Measurements from ENCODE around the gene EHD4.

EHD4 gene

DNA sequence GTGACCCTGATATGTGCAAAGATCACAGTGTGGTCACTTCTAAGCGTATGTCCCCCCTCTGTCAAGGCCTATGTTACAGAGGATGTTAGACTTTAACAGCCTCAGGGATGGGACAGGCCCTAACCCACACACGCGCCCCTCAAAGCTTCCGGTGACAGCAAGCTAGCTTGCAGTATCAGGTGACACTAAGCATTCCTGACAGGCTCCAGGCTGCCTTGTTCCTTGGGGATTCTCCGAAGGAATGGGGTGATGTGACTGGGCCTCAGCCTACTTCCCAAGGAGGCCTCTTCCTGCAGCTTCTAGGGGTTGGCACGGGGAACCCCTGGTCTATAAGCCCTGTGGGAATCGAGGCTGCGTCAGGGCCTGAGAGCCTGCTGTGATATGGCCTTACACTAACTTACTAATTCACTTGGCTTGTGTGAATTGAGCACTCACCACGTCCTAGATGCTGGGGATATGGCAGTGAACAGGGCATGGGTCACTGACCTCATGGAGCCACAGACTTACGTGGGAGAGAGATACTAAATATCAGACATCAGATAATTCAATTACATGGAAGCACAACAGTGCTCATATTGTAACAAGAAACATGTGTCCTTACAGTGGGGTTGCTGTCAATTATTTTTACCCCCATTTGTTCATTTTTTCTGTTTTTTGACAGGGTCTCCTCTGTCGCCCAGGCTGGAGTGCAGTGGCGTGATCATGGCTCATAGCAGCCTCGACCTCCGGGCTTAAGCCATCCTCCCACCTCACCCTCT, 67.1 kb downstream of the EHD4 start:
- TF ChIP-seq, protein P1, sequence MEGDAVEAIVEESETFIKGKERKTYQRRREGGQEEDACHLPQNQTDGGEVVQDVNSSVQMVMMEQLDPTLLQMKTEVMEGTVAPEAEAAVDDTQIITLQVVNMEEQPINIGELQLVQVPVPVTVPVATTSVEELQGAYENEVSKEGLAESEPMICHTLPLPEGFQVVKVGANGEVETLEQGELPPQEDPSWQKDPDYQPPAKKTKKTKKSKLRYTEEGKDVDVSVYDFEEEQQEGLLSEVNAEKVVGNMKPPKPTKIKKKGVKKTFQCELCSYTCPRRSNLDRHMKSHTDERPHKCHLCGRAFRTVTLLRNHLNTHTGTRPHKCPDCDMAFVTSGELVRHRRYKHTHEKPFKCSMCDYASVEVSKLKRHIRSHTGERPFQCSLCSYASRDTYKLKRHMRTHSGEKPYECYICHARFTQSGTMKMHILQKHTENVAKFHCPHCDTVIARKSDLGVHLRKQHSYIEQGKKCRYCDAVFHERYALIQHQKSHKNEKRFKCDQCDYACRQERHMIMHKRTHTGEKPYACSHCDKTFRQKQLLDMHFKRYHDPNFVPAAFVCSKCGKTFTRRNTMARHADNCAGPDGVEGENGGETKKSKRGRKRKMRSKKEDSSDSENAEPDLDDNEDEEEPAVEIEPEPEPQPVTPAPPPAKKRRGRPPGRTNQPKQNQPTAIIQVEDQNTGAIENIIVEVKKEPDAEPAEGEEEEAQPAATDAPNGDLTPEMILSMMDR (IDR thresholded peaks at IDR 0.05): no peak
- Histone ChIP-seq H3K4me1 (no peaks in the 10 kb centered on the region), H3K27me3 (ENCODE audit: control insufficient read depth, insufficient read depth, low read length) (no peaks in the 10 kb centered on the region), H3K4me3 (ENCODE audit: low read depth, low read length) (no peak overlapping the region), H2AFZ (no peak overlapping the region), H3K4me2 (ENCODE audit: low read length) (no peak overlapping the region), H3K27ac (no peak overlapping the region), H3K36me3 (ENCODE audit: control insufficient read depth, insufficient read depth, low read length) (no peaks in the 10 kb centered on the region), H3K9me3 (ENCODE audit: control insufficient read depth, low read length) (no peaks in the 10 kb centered on the region), H3K9ac (no peak overlapping the region), H3K79me2 (no peaks in the 10 kb centered on the region)

DNA sequence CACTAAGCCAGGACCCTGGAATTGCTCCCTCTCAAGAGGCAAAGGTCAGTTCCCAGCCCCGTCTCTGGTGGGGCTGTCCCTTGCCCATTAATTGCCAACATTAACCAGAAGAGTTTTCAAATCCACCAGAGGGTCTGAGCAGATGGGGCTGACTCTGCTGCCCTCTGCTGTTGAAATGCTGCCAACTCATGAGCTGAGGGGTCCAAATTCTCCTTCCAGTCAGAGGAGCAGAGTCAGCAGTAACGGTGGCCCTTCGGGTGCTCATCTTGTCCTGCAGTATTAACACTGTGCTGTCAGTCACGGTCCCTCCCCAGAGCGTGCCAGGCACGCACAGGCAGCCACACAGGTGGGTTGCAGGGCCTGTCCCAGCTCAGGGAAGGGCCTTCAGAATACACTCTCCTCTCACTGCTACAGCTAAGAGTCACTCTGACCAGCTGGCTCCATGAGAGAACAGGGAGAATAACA, 67.8 kb downstream of the EHD4 start:
- Histone ChIP-seq H3K4me3 (ENCODE audit: low read depth, low read length) (no peak overlapping the region), H3K4me1 (no peaks in the 10 kb centered on the region), H3K27me3 (ENCODE audit: control insufficient read depth, insufficient read depth, low read length) (no peaks in the 10 kb centered on the region), H3K36me3 (ENCODE audit: control insufficient read depth, insufficient read depth, low read length) (no peaks in the 10 kb centered on the region), H3K4me2 (ENCODE audit: low read length) (no peak overlapping the region), H3K79me2 (no peaks in the 10 kb centered on the region), H3K9me3 (ENCODE audit: control insufficient read depth, low read length) (no peaks in the 10 kb centered on the region), H2AFZ (no peak overlapping the region), H3K9ac (no peak overlapping the region), H3K27ac (no peak overlapping the region)
- TF ChIP-seq, protein P1 (IDR thresholded peaks at IDR 0.05): peak; percentile 63

DNA sequence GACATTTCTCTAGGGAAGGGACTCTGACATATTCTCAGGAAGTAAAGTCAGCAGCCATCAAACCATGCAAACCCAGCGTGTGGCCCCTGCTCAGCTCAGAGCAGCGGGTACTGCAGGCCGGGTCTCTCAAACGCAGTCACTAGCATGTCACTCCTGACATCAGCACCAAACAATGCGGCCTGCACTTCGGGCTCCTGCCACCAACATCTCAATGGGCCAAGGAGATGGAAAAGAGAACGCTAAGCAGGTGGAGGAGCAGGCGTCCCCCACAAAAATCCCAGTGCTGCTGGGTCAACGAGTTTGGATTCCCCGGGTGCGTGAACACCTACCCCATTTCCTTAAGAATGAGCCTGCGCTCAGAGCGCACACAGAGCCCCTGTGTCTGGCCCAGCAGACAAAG, 68.6 kb downstream of the EHD4 start:
- Histone ChIP-seq H3K4me3 (ENCODE audit: low read depth, low read length) (no peak overlapping the region), H3K4me2 (ENCODE audit: low read length) (no peak overlapping the region), H3K4me1 (no peaks in the 10 kb centered on the region), H3K36me3 (ENCODE audit: control insufficient read depth, insufficient read depth, low read length) (no peaks in the 10 kb centered on the region), H2AFZ (no peak overlapping the region), H3K79me2 (no peaks in the 10 kb centered on the region), H3K9me3 (ENCODE audit: control insufficient read depth, low read length) (no peaks in the 10 kb centered on the region), H3K27ac (no peak overlapping the region), H3K9ac (no peak overlapping the region), H3K27me3 (ENCODE audit: control insufficient read depth, insufficient read depth, low read length) (no peaks in the 10 kb centered on the region)
- TF ChIP-seq, protein P1 (IDR thresholded peaks at IDR 0.05): no peak

DNA sequence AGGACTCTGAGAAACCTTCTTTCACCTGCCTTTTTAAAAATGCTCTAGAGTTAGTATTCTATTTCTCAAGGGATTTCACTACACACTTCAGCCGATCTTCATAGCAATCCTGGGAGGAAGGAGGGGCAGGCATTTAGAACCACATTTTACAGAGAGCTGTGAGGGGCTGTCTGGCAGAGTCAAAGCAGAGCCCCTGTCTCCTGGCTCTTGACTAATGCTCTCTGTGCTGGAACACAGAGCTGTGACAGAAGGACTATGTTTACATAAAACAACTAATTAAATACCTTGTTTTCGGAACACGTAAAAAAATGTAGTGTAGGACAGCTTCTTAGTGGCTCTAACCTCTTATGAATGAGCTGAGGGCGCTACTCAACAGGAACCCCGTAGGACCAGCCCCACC, 70.9 kb downstream of the EHD4 start:
- H3K4me3 ChIP-seq (ENCODE audit: low read depth, low read length): no peak overlapping the region
- no peak overlapping the region for H3K4me2 ChIP-seq (ENCODE audit: low read length)
- no peak overlapping the region for H2AFZ ChIP-seq
- no peaks in the 10 kb centered on the region for H3K79me2 ChIP-seq
- no peaks in the 10 kb centered on the region for H3K9me3 ChIP-seq (ENCODE audit: control insufficient read depth, low read length)
- no peak overlapping the region for H3K9ac ChIP-seq
- H3K27ac ChIP-seq: no peak overlapping the region
- H3K36me3 ChIP-seq (ENCODE audit: control insufficient read depth, insufficient read depth, low read length): no peaks in the 10 kb centered on the region
- no peaks in the 10 kb centered on the region for H3K4me1 ChIP-seq
- H3K27me3 ChIP-seq (ENCODE audit: control insufficient read depth, insufficient read depth, low read length): no peaks in the 10 kb centered on the region
- TF ChIP-seq, protein P1 (IDR thresholded peaks at IDR 0.05): no peak
